Lower leg skin (tissue), 3 donors: Measurements from ENCODE around the gene KCNT1.

Experiments
- POLR2A ChIP-seq, 2 donors: fragments of 450-650 bp; IDR thresholded peaks; one replicate each; pipeline ENCODE4 v1.6.1; 2016 to 2017; ENCODE audit warnings: antibody characterized with exemption in 2 of 2, mild to moderate bottlenecking in 1 of 2, moderate library complexity in 1 of 2
- TF ChIP-seq, protein P1 (sequence below), 3 donors: fragments of 450-650 bp; IDR thresholded peaks; one replicate each; pipeline ENCODE4 v1.5.1; 2016; ENCODE audit warnings: antibody characterized with exemption in 3 of 3, mild to moderate bottlenecking in 3 of 3, moderate library complexity in 2 of 3

DNA sequence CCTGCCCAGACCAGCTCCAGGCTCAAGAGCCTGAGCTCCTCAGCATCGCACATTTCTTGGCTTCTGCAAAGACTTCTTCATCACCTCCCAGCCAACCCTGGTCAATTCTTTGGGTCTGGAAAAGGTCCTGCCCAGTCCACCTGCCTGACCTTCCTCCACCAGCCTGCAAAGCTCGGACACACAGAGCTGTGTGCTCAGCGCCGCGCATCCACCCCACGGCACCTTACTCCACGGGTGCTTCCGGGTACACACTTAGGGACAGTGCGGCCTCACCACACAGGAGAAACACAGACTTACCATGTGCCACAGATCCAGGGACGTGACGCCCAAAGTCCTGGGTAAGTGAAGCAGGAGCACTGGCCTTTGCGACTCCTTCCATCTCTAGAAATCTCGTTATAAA, 97.3 kb downstream of the KCNT1 start:
- TF ChIP-seq POLR2A (IDR thresholded peaks at IDR 0.05) = no peak
- TF ChIP-seq, protein P1, sequence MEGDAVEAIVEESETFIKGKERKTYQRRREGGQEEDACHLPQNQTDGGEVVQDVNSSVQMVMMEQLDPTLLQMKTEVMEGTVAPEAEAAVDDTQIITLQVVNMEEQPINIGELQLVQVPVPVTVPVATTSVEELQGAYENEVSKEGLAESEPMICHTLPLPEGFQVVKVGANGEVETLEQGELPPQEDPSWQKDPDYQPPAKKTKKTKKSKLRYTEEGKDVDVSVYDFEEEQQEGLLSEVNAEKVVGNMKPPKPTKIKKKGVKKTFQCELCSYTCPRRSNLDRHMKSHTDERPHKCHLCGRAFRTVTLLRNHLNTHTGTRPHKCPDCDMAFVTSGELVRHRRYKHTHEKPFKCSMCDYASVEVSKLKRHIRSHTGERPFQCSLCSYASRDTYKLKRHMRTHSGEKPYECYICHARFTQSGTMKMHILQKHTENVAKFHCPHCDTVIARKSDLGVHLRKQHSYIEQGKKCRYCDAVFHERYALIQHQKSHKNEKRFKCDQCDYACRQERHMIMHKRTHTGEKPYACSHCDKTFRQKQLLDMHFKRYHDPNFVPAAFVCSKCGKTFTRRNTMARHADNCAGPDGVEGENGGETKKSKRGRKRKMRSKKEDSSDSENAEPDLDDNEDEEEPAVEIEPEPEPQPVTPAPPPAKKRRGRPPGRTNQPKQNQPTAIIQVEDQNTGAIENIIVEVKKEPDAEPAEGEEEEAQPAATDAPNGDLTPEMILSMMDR (IDR thresholded peaks at IDR 0.05) = no peak
